K562 (cell line): ENCODE measurements around the gene DISC1. TPM values are rescaled to one million over a fixed set of nuclear protein-coding genes. Genes with fewer than 3 reads are reported as not detected.

Experiments used
- ATAC-seq: fragments of 200-7000 bp; cut with Tn5 transposase; 3 replicates; pipeline ENCODE4 v1.9.1; 2020; ENCODE audit warnings: moderate library complexity
- BruUV-seq: library from RNA; stranded (reverse); fragments of 400-500 nt; replicated peaks from 2 replicates; lab custom pipeline; 2021; lab: Mats Ljungman, UMichigan
- CTCF ChIA-PET: fragments of 300-600 bp; formaldehyde crosslinking; extraction: SDS; loops from one replicate; lab custom pipeline; 2021; ENCODE audit warnings: low intra/inter-chr PET ratio; lab: Yijun Ruan, JAX
- POLR2A ChIA-PET: fragments of 300-600, 350-650 bp; sonication (Branson Sonifier 250); formaldehyde crosslinking; extraction: SDS; loops from one replicate; lab custom pipeline; 2021; ENCODE audit warnings: antibody characterized with exemption, inconsistent platforms; lab: Yijun Ruan, JAX
- DNase-seq, 4 experiments: peaks; one replicate each; pipeline versions ENCODE4 v3.0.0 to v3.0.0-alpha.2; 2011 to 2018; ENCODE audit warnings: low spot score in 3 of 4, mixed read lengths in 3 of 4; ENCODE audit errors: extremely low read depth in 1 of 4
- FAIRE-seq: peaks from 2 replicates; lab custom pipeline; 2011; peaks lifted over from hg19 to GRCh38; lab: Jason Lieb, UNC
- H2AFZ ChIP-seq: 2 replicates; pipeline ENCODE4 v1.6.0; 2011; ENCODE audit warnings: low read depth, low read length, control low read depth, inconsistent platforms
- H3K27ac ChIP-seq: fragments of 200-600 bp; 3 replicates; pipeline ENCODE4 v1.8.0; 2011; ENCODE audit warnings: low read depth, mild to moderate bottlenecking, control low read depth, inconsistent platforms, low read length, moderate library complexity, mixed read lengths; ENCODE audit errors: extremely low read depth
- H3K27me3 ChIP-seq, 2 experiments: fragments of 300-600 bp in 1 of 2; 2 replicates in 1 of 2; 3 replicates in 1 of 2; pipeline versions ENCODE4 v1.6.0 to v1.8.0; 2011; ENCODE audit warnings: inconsistent platforms in 2 of 2, low read length in 2 of 2, mild to moderate bottlenecking in 1 of 2, mixed read lengths in 1 of 2, moderate library complexity in 1 of 2; ENCODE audit not compliant: control insufficient read depth in 2 of 2, insufficient read depth in 2 of 2
- H3K36me3 ChIP-seq: fragments of 300-600 bp; 3 replicates; pipeline ENCODE4 v1.8.0; 2011; ENCODE audit warnings: mild to moderate bottlenecking, low read length, inconsistent platforms; ENCODE audit not compliant: control insufficient read depth, insufficient read depth
- H3K4me1 ChIP-seq, 2 experiments: fragments of 200-600 bp in 1 of 2; replicated peaks in 1 of 2; 2 replicates in 1 of 2; 3 replicates in 1 of 2; pipeline versions ENCODE4 v1.5.1 to v1.8.0; 2011; ENCODE audit warnings: inconsistent platforms in 2 of 2, low read length in 2 of 2, mild to moderate bottlenecking in 1 of 2, mixed read lengths in 1 of 2, moderate library complexity in 1 of 2; ENCODE audit not compliant: control insufficient read depth in 2 of 2, insufficient read depth in 2 of 2
- H3K4me2 ChIP-seq: 2 replicates; pipeline ENCODE4 v1.6.1; 2011; ENCODE audit warnings: low read length, control low read depth, inconsistent platforms, mixed read lengths; ENCODE audit not compliant: insufficient read depth
- H3K4me3 ChIP-seq: fragments of 200-600 bp; sonication (generic), shearing (Covaris generic); 2 replicates; pipeline ENCODE4 v1.5.1; 2016; ENCODE audit warnings: control low read depth, inconsistent platforms
- H3K79me2 ChIP-seq: fragments of 200-600 bp; 3 replicates; pipeline ENCODE4 v1.8.0; 2011; ENCODE audit warnings: low read length, inconsistent platforms; ENCODE audit not compliant: control insufficient read depth, insufficient read depth
- H3K9ac ChIP-seq, 2 experiments: 2 replicates each; pipeline versions ENCODE4 v1.6.0 to v1.6.1; 2011; ENCODE audit warnings: low read depth in 2 of 2, low read length in 2 of 2, control low read depth in 1 of 2, inconsistent platforms in 1 of 2, mild to moderate bottlenecking in 1 of 2, mixed read lengths in 1 of 2; ENCODE audit not compliant: insufficient read depth in 1 of 2
- H3K9me1 ChIP-seq: one replicate; pipeline ENCODE4 v1.6.0; 2011; ENCODE audit warnings: inconsistent platforms, mild to moderate bottlenecking, low read length, moderate library complexity; ENCODE audit not compliant: control insufficient read depth, insufficient read depth
- H3K9me3 ChIP-seq: replicated peaks from 2 replicates; pipeline ENCODE4 v1.5.1; 2011; ENCODE audit warnings: low read depth, low read length, inconsistent platforms; ENCODE audit not compliant: control insufficient read depth, insufficient read depth
- H4K20me1 ChIP-seq: replicated peaks from 2 replicates; pipeline ENCODE4 v1.6.1; 2011; ENCODE audit warnings: low read length, inconsistent platforms, mixed read lengths; ENCODE audit not compliant: control insufficient read depth, insufficient read depth
- FOXJ3 ChIP-seq: sonication (generic); formaldehyde crosslinking; IDR thresholded peaks from 2 replicates; pipeline ENCODE4 v1.4.0; 2020; ENCODE audit warnings: mild to moderate bottlenecking, missing genetic modification reagents
- GTF2E2 ChIP-seq: fragments of 200-800 bp; sonication (Bioruptor generic); IDR thresholded peaks from 2 replicates; pipeline ENCODE4 v1.6.1; 2016; ENCODE audit warnings: missing genetic modification characterization, missing compliant biosample characterization
- MCM3 ChIP-seq: fragments of 450-650 bp; IDR thresholded peaks from 2 replicates; pipeline ENCODE4 v1.6.1; 2016
- NKRF ChIP-seq: fragments of 450-650 bp; IDR thresholded peaks from 2 replicates; pipeline ENCODE4 v1.6.1; 2016; ENCODE audit warnings: borderline replicate concordance
- PRMT5 ChIP-seq: sonication (generic); formaldehyde crosslinking; IDR thresholded peaks from 2 replicates; pipeline ENCODE4 v1.5.0; 2020; ENCODE audit warnings: missing genetic modification reagents
- SAP30 ChIP-seq: fragments of 200-600 bp; sonication (generic); IDR thresholded peaks from 2 replicates; pipeline ENCODE4 v1.6.1; 2012; ENCODE audit warnings: borderline replicate concordance, low read depth, mild to moderate bottlenecking, moderate library complexity, low read length, control low read depth, inconsistent platforms; ENCODE audit not compliant: insufficient read depth, poor library complexity, severe bottlenecking
- SNIP1 ChIP-seq: fragments of 450-650 bp; IDR thresholded peaks from 2 replicates; pipeline ENCODE4 v1.7.1; 2017; ENCODE audit warnings: low read depth, mild to moderate bottlenecking
- ZNF24 ChIP-seq: fragments of 450-650 bp; IDR thresholded peaks from 2 replicates; pipeline ENCODE4 v1.6.1; 2016
- ZNF347 ChIP-seq: fragments of 450-650 bp; formaldehyde crosslinking; IDR thresholded peaks from 2 replicates; pipeline ENCODE4 v1.4.0; 2020; ENCODE audit warnings: low read depth, mild to moderate bottlenecking, moderate library complexity
- ZSCAN29 ChIP-seq: fragments of 450-650 bp; IDR thresholded peaks from 2 replicates; pipeline ENCODE4 v1.6.1; 2017
- WGBS: fragments of 100-300 bp; shearing (Covaris generic); methylation state at CpG from one replicate; pipeline ENCODE4 v1.1.6; 2016; ENCODE audit warnings: low coverage, mixed read lengths; ENCODE audit not compliant: insufficient coverage; ENCODE audit errors: missing lambda C conversion rate; 5-methylcytosine and 5-hydroxymethylcytosine counted together
- in situ Hi-C: fragments of 300-500 bp; cut with MboI; formaldehyde crosslinking; loops from 4 replicates; pipeline ENCODE4 v1.15.0; 2018; ENCODE audit warnings: inconsistent platforms, mixed read lengths
- intact Hi-C: fragments of 100-400 bp; cut with micrococcal nuclease; formaldehyde crosslinking; loops from 2 replicates; pipeline ENCODE4 v1.14.2; 2022
- polyA plus RNA-seq, 8 experiments: library from polyadenylated mRNA; depleted of rRNA in 4 of 8; stranded (reverse) in 5 of 8; unstranded in 3 of 8; fragments of >200 nt; fragmentation: Nextera tagmentation in 2 of 8; fragmentation: Illumina TruSeq in 1 of 8; extraction: Ambion mirVana in 2 of 8; extraction: Trizol in 1 of 8; gene quantifications; 2 replicates each; pipeline versions ENCODE4 v1.2.1 to v1.2.3, GENCODE V29; 2011 to 2014; ENCODE audit warnings: inconsistent platforms in 1 of 8, missing spikeins in 1 of 8
- total RNA-seq, 7 experiments: library from RNA; depleted of rRNA in 6 of 7; stranded (reverse); fragments of >200 nt in 6 of 7; fragmentation: Illumina TruSeq in 2 of 7; extraction: Trizol in 2 of 7; gene quantifications; 2 replicates each; pipeline versions ENCODE4 v1.2.1 to v1.2.3, GENCODE V29; 2011 to 2021; ENCODE audit warnings: low replicate concordance in 1 of 7
- TF ChIP-seq, protein P1 (sequence below): fragments of 200-800 bp; sonication (Bioruptor generic); IDR thresholded peaks from 2 replicates; pipeline ENCODE4 v1.6.1; 2017; ENCODE audit warnings: missing genetic modification characterization, missing compliant biosample characterization

Gene DISC1
- total and polyA plus RNA-seq, 9 of the 15 experiments (the other 6 are each of a cell fraction or from before 2014, with no cell fraction given) = 0.01 to 0.11 (median 0.08) TPM; not detected in 1

GRCh38 chr1:231643071-231643934 lies 16.7 kb downstream of the DISC1 start:
- intact Hi-C loops = no loop called here
- in situ Hi-C loops = no loop called here
- no peaks in the 10 kb centered on the region for H3K36me3 ChIP-seq
- DNase-seq (no peak), ATAC-seq (no peak), FAIRE-seq (no peak)
- no peak overlapping the region for H3K9ac ChIP-seq
- H3K4me2 ChIP-seq = no peak overlapping the region
- H2AFZ ChIP-seq = no peak overlapping the region
- TF ChIP-seq, protein P1, sequence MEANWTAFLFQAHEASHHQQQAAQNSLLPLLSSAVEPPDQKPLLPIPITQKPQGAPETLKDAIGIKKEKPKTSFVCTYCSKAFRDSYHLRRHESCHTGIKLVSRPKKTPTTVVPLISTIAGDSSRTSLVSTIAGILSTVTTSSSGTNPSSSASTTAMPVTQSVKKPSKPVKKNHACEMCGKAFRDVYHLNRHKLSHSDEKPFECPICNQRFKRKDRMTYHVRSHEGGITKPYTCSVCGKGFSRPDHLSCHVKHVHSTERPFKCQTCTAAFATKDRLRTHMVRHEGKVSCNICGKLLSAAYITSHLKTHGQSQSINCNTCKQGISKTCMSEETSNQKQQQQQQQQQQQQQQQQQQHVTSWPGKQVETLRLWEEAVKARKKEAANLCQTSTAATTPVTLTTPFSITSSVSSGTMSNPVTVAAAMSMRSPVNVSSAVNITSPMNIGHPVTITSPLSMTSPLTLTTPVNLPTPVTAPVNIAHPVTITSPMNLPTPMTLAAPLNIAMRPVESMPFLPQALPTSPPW (CRISPR knock-in tag) = no peak
- TF ChIP-seq FOXJ3 (no peak), ZSCAN29 (no peak), ZNF24 (no peak), SNIP1 (no peak), PRMT5 (CRISPR knock-in tag) (no peak), MCM3 (no peak), GTF2E2 (tag) (no peak), ZNF347 (CRISPR knock-in tag) (no peak), SAP30 (no peak), NKRF (no peak)
- ChIA-PET POLR2A (interaction anchor here (0.8 to 0.9 kb wide), 3 partner anchors 12 to 47 kb away, joined by 3 to 4 read pairs (median 4); no protein-coding TSS in a partner anchor), CTCF (no interaction called here)
- H3K9me3 ChIP-seq = no peaks in the 10 kb centered on the region
- H3K27ac ChIP-seq = no peak overlapping the region
- H3K79me2 ChIP-seq = no peaks in the 10 kb centered on the region
- no peaks in the 10 kb centered on the region for H4K20me1 ChIP-seq
- no peaks in the 10 kb centered on the region for H3K9me1 ChIP-seq
- WGBS = 3% methylated on average over 13 of the region's 13 CpGs
- BruUV-seq = no TSS peak
- peaks cover 0 to 7% of the 10 kb centered on the region in 2 experiments; a peak in 1 of 5 replicates for H3K4me1 ChIP-seq
- H3K4me3 ChIP-seq = no peak overlapping the region
- peaks cover 6 to 16% of the 10 kb centered on the region in 2 experiments; a peak in 3 of 5 replicates for H3K27me3 ChIP-seq
